Stimulated activated CD4-positive, alpha-beta T cell treated with anti-CD3 and anti-CD28 coated beads, Interleukin-2, amount 100 ng/mL, for 48 hours (primary cell): ENCODE measurements around the gene MYBPC2.
"Not testable (repeated sequence)": the region's sequence is repeated elsewhere in the genome, so short reads cannot be mapped to it uniquely, and the experiment has no call there.

ENCODE experiments used
- DNase-seq, 2 donors: peaks; one replicate each; pipeline ENCODE4 v3.0.0-alpha.2; 2020

Gene MYBPC2

DNA sequence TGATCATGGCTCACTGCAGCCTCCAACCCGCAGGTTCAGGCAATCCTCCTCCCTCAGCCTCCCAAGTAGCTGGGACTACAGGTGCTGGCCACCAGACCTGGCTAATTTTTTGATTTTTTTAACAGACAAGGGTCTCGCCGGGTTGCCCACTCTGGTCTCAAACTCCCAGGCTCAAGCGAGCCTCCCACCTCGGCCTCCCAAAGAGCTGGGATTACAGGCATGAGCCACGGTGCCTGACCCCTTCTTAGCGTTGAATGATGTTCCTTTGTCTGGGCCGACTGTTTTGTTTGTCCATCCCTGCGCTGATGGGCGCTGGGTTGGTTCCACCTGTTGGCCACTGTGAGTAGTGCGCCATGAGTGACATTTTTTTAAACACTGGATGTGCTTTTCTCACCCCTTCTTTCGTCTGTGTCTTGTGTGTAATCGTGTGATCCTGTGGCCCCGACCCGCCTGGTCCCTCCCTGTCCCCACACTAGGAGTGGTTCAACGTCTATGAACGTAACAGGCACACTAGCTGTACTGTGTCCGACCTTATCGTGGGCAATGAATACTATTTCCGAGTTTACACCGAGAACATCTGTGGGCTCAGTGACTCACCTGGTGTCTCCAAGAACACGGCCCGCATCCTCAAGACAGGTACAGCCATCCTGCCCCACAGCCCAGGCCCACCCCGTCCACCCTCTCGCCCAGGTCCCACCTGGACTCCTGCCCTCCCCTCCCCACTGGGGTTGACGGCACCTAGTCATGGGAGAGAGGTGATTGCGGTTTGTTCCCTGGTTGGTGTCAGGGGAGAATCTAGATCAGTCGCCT, 28.6 kb downstream of the MYBPC2 start:
- peak; percentile 55 to 57 for DNase-seq

DNA sequence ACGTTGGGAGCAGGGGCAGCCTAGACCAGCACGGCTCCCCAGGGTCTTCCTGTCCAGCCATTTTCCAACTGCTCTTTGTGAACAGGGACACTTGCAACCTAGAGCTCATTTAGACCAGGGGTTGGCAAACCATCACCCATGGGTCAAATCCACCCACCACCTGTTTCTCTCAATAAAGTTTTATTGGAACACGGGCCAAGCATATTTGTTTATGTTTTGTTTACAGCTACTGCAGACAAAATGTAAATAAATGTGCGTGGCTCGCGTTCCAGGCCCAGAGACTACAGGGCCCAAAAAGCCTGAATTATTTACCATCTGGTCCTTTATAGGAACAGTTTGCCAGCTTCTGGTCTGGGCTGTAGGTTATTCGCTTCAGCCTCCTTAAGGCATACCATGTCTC, 30.3 kb downstream of the MYBPC2 start:
- no peak for DNase-seq

DNA sequence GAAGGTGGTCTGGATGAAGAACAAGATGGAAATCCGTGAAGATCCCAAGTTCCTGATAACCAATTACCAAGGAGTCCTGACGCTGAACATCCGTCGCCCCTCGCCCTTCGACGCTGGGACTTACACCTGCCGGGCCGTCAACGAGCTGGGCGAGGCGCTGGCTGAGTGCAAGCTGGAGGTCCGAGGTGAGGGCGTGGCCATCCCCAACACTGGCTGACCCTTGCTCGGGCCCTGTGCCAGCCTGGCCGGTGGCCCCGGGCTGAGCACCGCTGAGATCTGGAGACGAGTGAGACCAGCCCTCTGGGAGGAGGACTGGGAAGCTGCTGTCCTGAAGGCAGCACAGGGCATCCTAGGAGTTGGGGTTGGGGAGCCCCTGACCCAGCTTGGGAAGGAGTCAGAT, 31.7 kb downstream of the MYBPC2 start:
- DNase-seq, result no peak

DNA sequence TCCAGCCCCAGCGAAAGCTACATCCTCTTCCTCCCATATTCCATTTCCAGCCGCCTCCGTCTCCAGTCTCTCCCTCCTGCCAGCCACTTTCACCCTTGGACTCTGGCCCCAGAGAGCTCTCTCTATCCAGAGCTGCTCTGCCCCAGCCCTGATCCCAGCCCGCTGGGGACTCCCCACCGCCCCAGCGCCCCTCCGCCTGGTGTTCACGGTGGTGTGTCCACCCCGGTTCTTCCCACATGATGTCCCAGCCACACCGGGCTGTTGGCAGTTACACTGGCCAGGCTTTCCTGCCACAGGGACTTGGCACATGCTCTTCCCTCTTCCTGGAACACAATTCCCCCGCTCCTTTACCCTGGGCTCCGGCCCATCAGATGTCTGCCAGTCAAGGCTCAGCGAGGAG, 32.3 kb downstream of the MYBPC2 start:
- DNase-seq, result no peak

DNA sequence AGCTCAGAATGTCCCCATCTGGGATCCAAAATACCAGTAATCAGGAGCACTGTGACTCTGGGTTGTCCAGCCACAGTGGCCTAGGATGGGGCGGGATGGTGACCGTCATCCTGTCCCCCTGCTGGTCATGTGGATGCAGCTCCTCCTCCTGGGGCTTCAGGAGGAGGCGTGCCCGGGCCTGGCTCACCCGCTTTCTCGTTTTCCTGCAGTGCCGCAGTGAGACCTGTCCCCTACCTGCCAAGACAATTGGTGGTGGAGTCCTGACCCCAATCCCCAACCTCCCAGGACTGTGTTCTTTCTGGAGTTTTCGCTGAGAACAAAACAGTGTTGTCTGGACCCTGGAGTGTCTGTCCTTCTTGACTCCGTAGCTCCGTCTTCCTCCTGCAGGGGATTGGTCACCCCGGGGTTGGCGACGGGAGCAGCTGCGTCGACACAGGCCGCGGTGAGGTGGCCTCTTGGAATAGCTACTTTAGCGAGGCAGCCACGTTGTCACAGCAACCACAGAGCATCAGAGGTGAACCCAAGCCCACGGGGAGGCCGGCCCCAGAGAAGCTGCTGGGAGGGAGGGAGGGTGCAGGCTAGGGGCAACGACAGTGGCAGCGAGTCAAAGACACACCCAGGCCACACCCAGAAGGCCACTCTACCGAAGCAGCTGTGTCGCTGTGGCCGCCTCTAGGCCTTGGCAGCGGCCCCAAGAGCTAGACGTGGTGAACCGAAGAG, 33.5 kb downstream of the MYBPC2 start:
- no peak for DNase-seq

DNA sequence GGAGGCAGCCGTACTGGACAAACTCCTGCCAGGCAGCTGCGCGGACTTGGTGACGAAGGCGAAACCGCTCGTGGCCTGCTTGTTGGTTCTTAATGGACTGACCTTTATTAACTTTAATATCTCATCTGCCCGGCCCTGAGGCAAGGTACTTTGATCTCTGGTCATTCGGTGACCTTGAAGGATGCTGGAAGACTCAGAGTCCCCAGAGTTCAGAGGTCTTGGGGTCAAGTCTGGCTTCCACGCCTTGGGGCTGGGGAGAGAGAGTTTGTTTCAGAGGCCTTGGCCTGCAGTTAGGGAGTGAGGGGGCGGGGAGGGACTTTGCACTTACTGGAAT, 34.0 kb downstream of the MYBPC2 start:
- no peak for DNase-seq

DNA sequence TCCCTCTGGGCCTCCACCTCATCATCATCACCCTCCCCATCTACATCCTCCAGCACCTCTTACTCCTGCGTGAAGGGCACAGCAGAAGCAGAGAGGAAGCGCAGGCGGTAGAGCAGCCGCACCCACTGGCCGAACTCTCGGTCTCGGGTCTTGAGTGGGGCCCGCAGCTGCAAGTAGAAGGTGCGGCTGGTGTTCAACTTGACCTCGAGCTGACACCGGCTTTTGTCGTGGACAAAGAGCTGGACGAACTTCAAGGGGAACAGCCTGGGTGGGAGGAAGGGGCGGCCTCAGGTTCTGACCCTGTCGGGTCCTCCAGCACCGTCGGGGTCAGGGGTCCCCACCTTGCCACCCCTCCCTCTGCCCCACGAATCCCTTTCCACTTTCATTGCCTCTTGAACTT, 34.9 kb downstream of the MYBPC2 start:
- no peak for DNase-seq

DNA sequence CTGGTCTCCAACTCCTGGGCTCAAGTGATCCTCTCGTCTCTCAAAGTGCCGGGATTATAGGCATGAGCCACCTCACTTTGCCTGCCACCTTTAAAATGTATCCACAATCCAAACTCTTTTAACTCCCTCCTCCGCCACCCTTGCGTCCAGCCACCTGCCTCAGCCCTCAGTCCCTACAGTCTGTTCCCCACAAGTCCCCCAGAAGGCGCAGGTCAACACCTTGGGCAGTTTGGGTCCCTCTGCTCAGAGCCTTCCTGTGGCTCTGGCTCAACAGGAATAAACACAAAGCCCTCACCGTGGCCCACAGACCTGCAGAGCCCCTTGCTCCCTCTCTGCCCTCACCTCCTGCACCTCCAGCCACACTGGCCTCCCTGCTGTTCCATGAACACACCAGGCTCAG, 36.1 kb downstream of the MYBPC2 start:
- DNase-seq, result no peak

DNA sequence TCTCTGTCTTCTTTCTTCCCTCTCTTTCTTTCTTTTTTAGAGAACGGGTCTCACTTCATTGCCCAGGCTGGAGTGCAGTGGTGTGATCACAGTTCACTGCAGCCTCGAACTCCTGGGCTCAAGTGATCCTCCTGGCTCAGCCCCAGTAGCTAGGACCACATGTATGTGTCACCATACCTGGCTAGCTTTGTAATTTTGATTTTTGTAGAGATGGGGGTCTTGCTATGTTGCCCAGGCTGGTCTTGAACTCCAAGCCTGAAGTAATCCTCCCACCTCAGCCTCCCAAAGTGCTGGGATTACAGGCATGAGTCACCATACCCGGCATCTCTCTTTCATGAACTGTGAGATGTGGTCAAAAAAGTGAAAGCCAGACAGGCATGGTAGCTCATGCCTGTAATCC, 40.6 kb downstream of the MYBPC2 start:
- not testable (repeated sequence) for DNase-seq

DNA sequence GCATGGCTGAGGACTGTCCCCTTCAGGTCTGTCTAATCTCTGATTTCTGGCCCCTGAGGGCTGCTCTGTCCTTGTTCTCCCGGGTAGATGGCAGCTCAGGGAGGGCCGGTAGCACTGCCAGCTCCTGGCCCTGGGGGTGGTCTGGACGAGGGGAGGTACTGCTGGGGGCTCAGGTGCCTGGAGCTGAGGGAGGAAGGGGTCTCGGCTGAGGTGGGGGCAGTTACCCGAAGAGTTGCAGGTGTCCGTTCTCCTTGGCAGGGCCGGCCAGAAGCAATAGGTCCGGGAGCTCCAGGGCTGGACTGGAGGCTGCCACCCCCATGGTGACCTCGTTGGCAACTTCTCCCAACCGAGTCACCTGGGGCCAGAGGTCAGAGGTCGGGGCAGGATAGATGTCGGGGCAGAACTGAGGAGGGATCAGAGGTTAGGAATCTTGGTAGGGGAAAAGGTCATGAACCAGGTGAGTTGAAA, 42.4 kb downstream of the MYBPC2 start:
- DNase-seq, result no peak

DNA sequence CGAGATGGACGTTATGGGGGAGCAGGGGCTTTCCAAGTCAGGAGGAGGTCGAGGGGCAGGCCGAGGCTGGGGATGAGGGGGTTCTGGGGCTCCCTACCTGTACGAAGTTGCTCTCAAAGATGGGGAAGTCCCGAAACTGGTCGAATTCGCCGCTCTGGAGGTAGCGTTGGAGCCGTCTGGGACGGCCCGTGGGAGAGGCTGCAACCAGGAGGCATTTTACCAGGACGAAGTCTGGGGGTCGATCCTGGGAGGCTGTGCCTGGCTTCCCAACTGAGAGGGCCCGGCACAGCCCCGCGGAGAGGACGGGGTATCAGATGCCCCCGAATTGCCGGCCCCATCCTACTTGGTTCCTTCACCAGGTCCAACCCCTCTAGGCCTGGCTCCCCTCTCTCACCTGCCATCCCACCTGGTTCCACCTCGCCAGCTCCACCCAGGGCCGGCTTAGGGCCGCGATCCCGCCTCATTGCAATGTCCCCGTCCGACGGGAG, 43.1 kb downstream of the MYBPC2 start:
- no peak for DNase-seq

DNA sequence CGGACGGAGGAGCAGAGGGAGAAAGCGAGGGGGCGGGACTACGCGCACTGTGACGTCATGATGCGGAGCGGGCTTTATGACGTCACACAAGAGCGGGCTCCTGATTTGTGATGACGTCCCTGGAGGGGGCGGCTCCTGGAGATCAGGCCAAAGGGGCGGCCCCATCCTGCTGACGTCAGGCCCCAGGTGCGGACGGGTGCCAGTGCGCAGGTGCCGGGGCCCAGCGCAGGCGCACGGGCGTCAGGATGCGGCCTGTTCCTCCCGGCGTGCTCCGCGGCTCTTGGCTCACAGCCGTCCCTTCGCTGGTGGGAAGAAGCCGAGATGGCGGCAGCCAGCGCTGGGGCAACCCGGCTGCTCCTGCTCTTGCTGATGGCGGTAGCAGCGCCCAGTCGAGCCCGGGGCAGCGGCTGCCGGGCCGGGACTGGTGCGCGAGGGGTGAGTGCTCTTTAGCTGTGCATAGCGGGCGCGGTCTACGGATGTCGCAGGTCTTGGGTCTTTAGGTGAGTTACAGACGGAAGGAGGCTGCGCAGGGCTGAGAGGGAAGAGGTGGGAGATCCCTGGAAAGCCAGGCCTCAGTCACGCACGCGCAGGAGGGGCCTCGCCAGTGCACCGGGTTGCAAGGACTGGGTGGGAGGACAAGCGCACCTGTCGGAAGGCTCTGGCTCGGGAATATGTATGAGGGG, 43.7 kb downstream of the MYBPC2 start, which contains the start of the genes EMC10 and GARIN5A:
TSS of gene EMC10 (plus strand) at position 284 of the 683 bp plus-strand sequence. CDS start at position 322, 38 bp downstream.
TSS of gene GARIN5A (minus strand) at position 625 of the 683 bp plus-strand sequence. CDS start at position 165, 460 bp downstream.
- peak; percentile 88 to 91 for DNase-seq

DNA sequence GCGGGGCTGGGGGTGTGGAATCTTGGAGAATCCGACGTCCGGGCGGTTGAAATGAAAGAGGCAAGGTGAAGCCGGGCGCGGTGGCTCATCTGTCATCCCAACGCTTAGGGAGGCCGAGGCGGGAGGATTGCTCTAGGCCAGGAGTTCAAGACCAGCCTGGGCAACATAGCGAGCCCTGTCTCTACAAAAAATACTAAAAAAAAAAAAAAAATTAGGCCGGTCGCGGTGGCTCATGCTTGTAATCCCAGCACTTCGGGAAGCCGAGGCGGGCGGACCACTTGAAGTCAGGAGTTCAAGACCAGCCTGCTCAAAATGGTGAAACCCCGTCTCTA, 44.2 kb downstream of the MYBPC2 start:
- DNase-seq, result no peak

DNA sequence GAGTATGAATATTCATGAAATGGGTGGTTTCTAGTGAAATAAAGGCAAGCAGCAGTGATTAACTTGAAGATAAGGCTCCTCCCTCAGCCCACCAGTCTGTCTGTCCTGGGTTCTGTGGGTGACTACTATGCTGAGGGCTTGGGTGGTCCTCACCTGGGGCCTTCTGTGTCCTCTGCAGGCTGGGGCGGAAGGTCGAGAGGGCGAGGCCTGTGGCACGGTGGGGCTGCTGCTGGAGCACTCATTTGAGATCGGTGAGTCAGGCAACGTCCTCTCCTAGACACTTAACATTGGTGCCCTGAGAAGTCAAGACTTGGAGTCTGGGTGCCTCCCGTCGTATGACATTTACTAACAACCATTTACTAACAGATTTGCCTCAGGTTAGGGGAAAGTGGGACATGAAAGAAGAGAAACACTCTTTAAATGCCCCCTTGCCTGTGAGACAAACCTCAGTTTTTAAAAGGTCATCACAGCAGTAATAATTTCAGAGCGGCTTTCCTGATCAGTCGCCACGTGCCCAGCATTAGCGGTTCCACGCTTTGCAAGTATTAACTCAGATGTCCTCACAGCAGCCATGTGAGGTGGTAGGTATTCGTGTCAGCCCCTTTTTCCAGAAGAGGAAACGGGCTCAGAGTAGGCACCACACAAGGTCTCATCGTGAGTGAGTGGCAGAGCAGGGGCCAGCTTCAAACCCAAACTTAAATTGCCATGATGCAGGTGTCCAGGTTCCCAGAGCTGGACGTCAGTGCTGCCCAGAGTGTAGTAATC, 45.2 kb downstream of the MYBPC2 start:
- no peak for DNase-seq

DNA sequence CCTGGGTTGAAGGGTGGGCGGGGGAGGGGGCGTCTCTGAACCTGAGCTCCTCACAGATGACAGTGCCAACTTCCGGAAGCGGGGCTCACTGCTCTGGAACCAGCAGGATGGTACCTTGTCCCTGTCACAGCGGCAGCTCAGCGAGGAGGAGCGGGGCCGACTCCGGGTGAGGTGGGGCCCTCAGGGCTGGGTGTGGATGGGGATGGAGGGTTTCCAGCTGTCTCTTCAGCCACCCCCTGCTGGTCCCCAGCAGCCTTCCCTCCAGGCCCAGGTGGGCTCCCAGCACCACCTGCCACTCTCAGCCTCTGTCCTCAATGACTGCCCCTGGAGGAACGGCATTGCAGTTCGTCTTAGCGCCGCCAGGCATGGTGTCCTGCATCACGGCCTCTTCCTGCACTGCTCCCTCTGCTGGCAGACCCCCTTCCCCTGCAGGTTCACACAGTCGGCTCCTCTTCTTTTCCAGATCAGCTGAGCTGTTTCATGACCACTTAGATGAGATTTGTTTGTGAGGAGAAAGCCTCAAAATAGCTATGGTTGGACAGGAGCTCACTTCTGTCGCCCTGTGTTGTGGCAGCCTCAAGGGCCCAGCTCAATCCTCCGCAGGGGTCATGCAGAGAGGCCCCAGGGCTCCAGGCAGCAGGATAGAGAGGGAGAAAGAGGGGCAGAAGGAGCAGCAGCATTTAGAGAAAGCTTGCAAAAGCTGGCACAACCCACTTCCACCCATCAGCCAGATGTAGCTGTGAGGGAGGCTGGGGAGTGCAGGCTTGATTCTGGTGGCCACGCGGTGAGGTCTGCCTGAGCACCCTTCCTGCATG, 46.4 kb downstream of the MYBPC2 start:
- peak in 1 of 2 donors; percentile 30 for DNase-seq

DNA sequence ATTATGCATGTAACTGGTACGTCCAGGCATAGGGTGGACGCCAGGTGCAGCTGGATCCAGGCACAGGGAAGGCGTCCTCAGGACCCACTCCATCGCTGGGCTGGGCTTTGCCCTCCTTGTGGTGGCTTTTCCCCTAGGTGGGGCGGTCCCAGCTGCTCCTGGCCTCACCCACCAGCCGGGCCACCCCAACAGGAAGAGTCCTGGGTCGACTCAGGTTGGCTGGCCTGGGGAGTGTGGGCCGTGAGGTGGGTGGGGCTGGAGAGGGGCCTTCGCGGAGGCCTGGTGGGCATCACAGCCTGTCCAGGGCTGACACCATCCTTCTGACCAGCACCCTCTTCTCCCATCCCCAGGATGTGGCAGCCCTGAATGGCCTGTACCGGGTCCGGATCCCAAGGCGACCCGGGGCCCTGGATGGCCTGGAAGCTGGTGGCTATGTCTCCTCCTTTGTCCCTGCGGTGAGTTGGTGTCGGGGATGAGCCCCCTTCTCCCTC, 47.1 kb downstream of the MYBPC2 start:
- no peak for DNase-seq

DNA sequence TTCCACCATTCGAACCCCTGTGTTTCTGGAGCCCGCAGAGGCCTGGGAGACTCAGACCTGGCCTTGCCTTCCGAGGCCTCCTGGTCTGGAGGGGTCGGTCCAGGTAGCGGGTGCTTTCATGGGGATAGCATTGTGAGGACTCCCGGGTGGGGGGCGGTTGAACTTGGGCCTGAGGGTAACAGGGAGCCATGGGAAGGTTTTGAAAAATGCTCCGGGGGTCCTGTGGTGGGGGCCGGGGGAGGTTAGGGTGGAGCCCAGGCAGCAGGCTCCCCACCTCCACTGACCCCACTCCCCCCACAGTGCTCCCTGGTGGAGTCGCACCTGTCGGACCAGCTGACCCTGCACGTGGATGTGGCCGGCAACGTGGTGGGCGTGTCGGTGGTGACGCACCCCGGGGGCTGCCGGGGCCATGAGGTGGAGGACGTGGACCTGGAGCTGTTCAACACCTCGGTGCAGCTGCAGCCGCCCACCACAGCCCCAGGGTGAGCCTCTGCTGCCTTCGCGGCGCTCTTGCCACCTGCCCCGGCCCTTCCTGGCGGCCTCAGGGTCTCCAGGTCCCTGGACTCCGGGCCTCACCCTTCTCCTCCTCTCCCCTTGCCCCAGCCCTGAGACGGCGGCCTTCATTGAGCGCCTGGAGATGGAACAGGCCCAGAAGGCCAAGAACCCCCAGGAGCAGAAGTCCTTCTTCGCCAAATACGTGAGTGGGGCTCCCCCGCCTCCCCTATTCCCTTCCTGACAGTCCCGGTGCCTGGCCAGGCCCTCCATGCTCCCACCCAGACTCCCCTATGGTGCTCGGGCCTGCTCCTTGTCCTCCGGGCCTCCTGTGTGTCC, 47.8 kb downstream of the MYBPC2 start:
- DNase-seq, result no peak

DNA sequence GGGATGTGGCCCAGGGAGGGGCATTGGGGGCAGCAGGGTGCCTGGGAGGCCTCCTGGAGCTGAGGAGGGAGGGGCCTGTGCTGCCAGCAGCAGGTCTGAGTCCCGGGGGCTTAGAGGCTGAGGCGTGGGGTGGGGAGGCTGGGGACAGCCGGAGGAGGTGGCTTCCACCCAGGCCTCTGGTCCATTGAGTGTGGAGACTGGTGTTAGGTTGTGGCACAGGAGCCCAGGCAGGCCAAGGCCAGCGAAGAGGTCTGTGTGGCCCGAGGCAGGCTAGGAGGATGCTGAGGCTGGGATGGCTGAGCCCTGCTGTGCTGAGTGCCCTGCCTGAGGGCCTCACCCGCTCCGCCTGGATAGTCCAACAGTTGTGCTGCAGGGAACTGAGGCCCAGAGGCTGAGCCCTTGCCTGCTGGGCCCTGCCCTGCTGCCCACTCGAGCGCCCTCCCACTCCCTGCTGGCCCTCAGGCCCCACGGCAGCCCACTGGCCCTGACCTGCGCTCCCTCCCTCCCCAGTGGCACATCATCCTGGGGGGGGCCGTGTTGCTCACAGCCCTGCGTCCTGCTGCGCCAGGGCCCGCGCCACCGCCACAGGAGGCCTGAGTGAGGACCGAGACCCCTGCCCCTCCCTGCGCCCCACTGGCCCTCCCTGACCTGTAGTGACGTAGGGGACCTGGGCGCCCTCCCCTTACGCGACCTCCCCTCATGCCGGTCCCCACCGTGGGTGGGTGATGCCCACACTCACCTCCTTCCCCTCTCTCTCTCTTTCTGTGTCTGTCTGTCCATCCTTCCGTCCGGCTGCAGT, 48.9 kb downstream of the MYBPC2 start:
- DNase-seq, result no peak

DNA sequence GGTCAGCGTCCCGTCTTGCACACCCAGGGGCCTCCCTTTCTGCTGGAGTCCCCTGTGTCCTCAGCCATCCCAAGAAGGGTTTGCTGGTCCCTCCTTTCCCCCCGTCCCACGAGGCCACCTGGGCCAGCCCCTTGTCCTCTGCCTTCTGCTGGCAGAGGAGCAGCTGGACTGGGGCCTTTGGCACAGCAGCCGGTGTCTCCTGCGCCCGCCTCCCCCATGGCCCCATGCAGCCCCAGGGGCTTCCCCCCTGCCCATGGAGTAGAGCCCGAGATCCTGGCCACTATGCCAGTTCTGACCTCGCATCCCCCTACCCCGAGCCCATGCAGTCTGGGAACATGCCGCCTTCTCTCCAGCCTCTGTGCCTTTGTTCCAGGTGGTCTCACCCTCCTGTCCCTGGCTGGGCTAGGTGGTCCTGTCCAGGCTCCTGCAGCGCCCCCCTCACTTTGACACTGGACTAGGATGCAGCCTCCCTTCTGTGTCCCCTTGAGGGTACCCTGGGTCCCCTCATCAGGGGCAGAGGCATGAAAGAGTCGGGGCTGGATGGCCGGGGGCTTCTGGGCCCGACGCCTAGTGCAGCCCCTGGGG, 49.7 kb downstream of the MYBPC2 start:
- no peak for DNase-seq
